Fibroblast of the aortic adventitia (primary cell): ENCODE measurements around the gene TF. TPM values are rescaled to one million over a fixed set of nuclear protein-coding genes. Genes with fewer than 3 reads are reported as not detected.

Experiments used
- DNase-seq: peaks from one replicate; pipeline ENCODE4 v3.0.0-alpha.2; 2010; ENCODE audit warnings: low read depth
- H3K4me3 ChIP-seq: 2 replicates; pipeline ENCODE4 v1.5.1; 2011; ENCODE audit warnings: low read depth, mild to moderate bottlenecking, control low read depth, low read length, moderate library complexity
- CTCF ChIP-seq: IDR thresholded peaks from 2 replicates; pipeline ENCODE4 v1.5.1; 2011; ENCODE audit warnings: mild to moderate bottlenecking, low read length, control low read depth, inconsistent platforms; ENCODE audit not compliant: insufficient read depth
- total RNA-seq: library from RNA; depleted of rRNA; stranded (reverse); fragments of >200 nt; gene quantifications from 2 replicates; pipeline ENCODE4 v1.2.3, GENCODE V29; 2012; ENCODE audit warnings: low replicate concordance

TF gene
- total RNA-seq, 1 donor: under 0.01 TPM

GRCh38 chr3:133753107-133753778 lies 7.0 kb downstream of the TF start:
- DNase-seq: no peak
- H3K4me3 ChIP-seq: no peak overlapping the region
- no peak for TF ChIP-seq CTCF

- no peak for TF ChIP-seq CTCF
- H3K4me3 ChIP-seq: no peak overlapping the region
- no peak for DNase-seq
Observed at GRCh38 chr3:133753779-133754164, 7.6 kb downstream of the TF start.

- H3K4me3 ChIP-seq: no peak overlapping the region
- DNase-seq: no peak
- TF ChIP-seq CTCF: no peak
Observed at GRCh38 chr3:133754455-133754854, 8.3 kb downstream of the TF start.

- DNase-seq: no peak
- no peak for TF ChIP-seq CTCF
Observed at GRCh38 chr3:133754973-133755828, 9.0 kb downstream of the TF start.

GRCh38 chr3:133756716-133757694 lies 10.8 kb downstream of the TF start:
- no peak for DNase-seq
- H3K4me3 ChIP-seq: no peak overlapping the region
- no peak for TF ChIP-seq CTCF

More at GRCh38 chr3:133754973-133755828, 9.0 kb downstream of the TF start:
- H3K4me3 ChIP-seq: no peak overlapping the region
